ENCODE measurements around the gene CSTB.

DNA sequence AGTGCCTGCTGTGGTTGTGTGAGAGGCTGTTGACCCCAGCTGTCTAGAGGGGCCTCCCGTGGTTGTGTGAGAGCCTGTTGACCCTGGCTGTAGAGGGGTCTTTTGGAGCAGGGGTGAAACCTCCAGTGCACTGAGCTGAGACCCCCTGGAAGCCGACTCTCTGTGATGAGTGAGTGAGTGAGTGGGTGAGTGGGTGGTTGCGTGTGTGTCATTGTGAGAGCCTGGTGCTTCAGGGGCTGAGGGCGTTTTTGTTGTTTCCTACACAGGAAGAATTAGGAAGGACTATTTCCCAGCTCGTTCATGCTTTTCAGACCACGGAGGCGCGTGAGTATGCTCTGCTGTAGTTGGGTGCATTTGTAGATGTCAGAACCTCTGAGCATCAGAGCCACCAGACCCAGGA, 16.3 kb upstream of the CSTB start:
- no peak for TF ChIP-seq POLR2A (IDR thresholded peaks at IDR 0.05; ENCODE audit: low read depth, low read length)
- no peak for TF ChIP-seq TAF1 (IDR thresholded peaks at IDR 0.05; ENCODE audit: low read depth, low read length)
- TF ChIP-seq POLR2AphosphoS5 (IDR thresholded peaks at IDR 0.05; ENCODE audit: low read depth, low read length), result no peak
- TF ChIP-seq POU2F2 (IDR thresholded peaks at IDR 0.05; ENCODE audit: low read depth, low read length), result no peak
- TF ChIP-seq SPI1 (IDR thresholded peaks at IDR 0.05; ENCODE audit: low read depth, low read length), result no peak

Data from GM12891 (cell line).